H1 (cell line): ENCODE data around the gene KDM1A. TPM values are rescaled to one million over a fixed set of nuclear protein-coding genes. Genes with fewer than 3 reads are reported as not detected.

Experiments used
- CTCF ChIA-PET: fragments of 300-600 bp; sonication (Branson Sonifier 250); formaldehyde crosslinking; loops from one replicate; lab custom pipeline; 2021; ENCODE audit not compliant: partially characterized antibody; lab: Charles Lee
- POLR2A ChIA-PET: fragments of 300-600 bp; sonication (Branson Sonifier 250); formaldehyde crosslinking; loops from one replicate; lab custom pipeline; 2021; ENCODE audit warnings: inconsistent platforms; ENCODE audit not compliant: partially characterized antibody; lab: Charles Lee
- DNase-seq, 2 experiments: peaks; one replicate each; pipeline versions ENCODE4 v3.0.0 to v3.0.0-alpha.2; 2010 to 2022; ENCODE audit warnings: low spot score in 2 of 2, low read depth in 1 of 2, mixed read lengths in 1 of 2
- FAIRE-seq: peaks from 2 replicates; lab custom pipeline; 2011; peaks lifted over from hg19 to GRCh38; lab: Jason Lieb, UNC
- H2AFZ ChIP-seq: 2 replicates; pipeline ENCODE4 v1.8.1; 2012; ENCODE audit warnings: low read length, inconsistent platforms
- H2AK5ac ChIP-seq: 2 replicates; pipeline ENCODE4 v1.6.1; 2013; ENCODE audit warnings: low read depth, low read length
- H2BK120ac ChIP-seq: replicated peaks from 2 replicates; pipeline ENCODE3; 2013; ENCODE audit warnings: low read depth, low read length, inconsistent platforms
- H2BK12ac ChIP-seq: 2 replicates; pipeline ENCODE4 v1.6.1; 2013; ENCODE audit warnings: low read depth, low read length
- H2BK15ac ChIP-seq: 2 replicates; pipeline ENCODE4 v1.6.1; 2013; ENCODE audit warnings: low read length
- H2BK20ac ChIP-seq: 2 replicates; pipeline ENCODE4 v1.6.1; 2013; ENCODE audit warnings: low read length
- H2BK5ac ChIP-seq: 2 replicates; pipeline ENCODE4 v1.6.1; 2013; ENCODE audit warnings: low read depth, low read length
- H3K14ac ChIP-seq: 2 replicates; pipeline ENCODE4 v1.6.1; 2013; ENCODE audit warnings: inconsistent platforms; ENCODE audit not compliant: insufficient read length
- H3K18ac ChIP-seq: 2 replicates; pipeline ENCODE4 v1.6.1; 2013; ENCODE audit warnings: low read length; ENCODE audit errors: extremely low read depth
- H3K23ac ChIP-seq: 2 replicates; pipeline ENCODE4 v1.6.1; 2013; ENCODE audit warnings: inconsistent platforms; ENCODE audit not compliant: insufficient read length
- H3K23me2 ChIP-seq: 2 replicates; pipeline ENCODE4 v1.6.1; 2013; ENCODE audit warnings: low read depth, low read length
- H3K27ac ChIP-seq: 2 replicates; pipeline ENCODE4 v1.6.1; 2011; ENCODE audit warnings: low read depth, low read length, inconsistent platforms
- H3K27me3 ChIP-seq, 4 experiments: replicated peaks in 1 of 4; 1 replicate in 1 of 4; 2 replicates in 3 of 4; pipeline versions ENCODE4 v1.6.1 to v1.8.1; 2011 to 2013; ENCODE audit warnings: low read length in 3 of 4, mild to moderate bottlenecking in 3 of 4, inconsistent platforms in 2 of 4, mixed read lengths in 2 of 4, moderate library complexity in 1 of 4; ENCODE audit not compliant: control insufficient read depth in 3 of 4, insufficient read depth in 3 of 4; ENCODE audit errors: extremely low read depth in 1 of 4
- H3K36me3 ChIP-seq, 4 experiments: 2 replicates each; pipeline versions ENCODE4 v1.6.1 to v1.8.1; 2011 to 2013; ENCODE audit warnings: mild to moderate bottlenecking in 4 of 4, low read length in 3 of 4, moderate library complexity in 2 of 4, control low read depth in 1 of 4, inconsistent platforms in 1 of 4; ENCODE audit not compliant: insufficient read depth in 4 of 4, control insufficient read depth in 2 of 4
- H3K4ac ChIP-seq: replicated peaks from 2 replicates; pipeline ENCODE3; 2013; ENCODE audit warnings: low read length, low read depth, mixed read lengths, inconsistent platforms; ENCODE audit not compliant: insufficient read length
- H3K4me1 ChIP-seq, 4 experiments: replicated peaks in 1 of 4; 1 replicate in 1 of 4; 2 replicates in 3 of 4; pipeline versions ENCODE4 v1.6.1 to v1.8.1; 2011 to 2013; ENCODE audit warnings: low read length in 3 of 4, inconsistent platforms in 2 of 4, mixed read lengths in 1 of 4; ENCODE audit not compliant: insufficient read depth in 4 of 4, control insufficient read depth in 3 of 4
- H3K4me2 ChIP-seq, 2 experiments: 2 replicates each; pipeline versions ENCODE4 v1.6.1 to v1.8.1; 2011 to 2013; ENCODE audit warnings: low read depth in 2 of 2, low read length in 2 of 2, control low read depth in 1 of 2, inconsistent platforms in 1 of 2, mild to moderate bottlenecking in 1 of 2; ENCODE audit not compliant: insufficient read depth in 1 of 2
- H3K4me3 ChIP-seq, 4 experiments: fragments of 200-600, 300-600 bp in 1 of 4; sonication (generic), shearing (Covaris generic), sonication (Bioruptor Twin) in 1 of 4; 2 replicates each; pipeline versions ENCODE4 v1.5.1 to v1.8.1; 2011 to 2016; ENCODE audit warnings: low read length in 4 of 4, low read depth in 3 of 4, control low read depth in 2 of 4, inconsistent platforms in 2 of 4, mild to moderate bottlenecking in 2 of 4, mixed read lengths in 1 of 4, moderate library complexity in 1 of 4; ENCODE audit not compliant: insufficient read depth in 2 of 4; ENCODE audit errors: extremely low read depth in 1 of 4
- H3K56ac ChIP-seq: replicated peaks from 2 replicates; pipeline ENCODE3; 2013; ENCODE audit warnings: low read depth, mild to moderate bottlenecking, mixed read lengths, low read length, inconsistent platforms; ENCODE audit not compliant: insufficient read length
- H3K79me1 ChIP-seq: 2 replicates; pipeline ENCODE4 v1.6.1; 2013; ENCODE audit warnings: low read depth, low read length, control low read depth
- H3K79me2 ChIP-seq, 2 experiments: 2 replicates each; pipeline versions ENCODE4 v1.6.1 to v1.8.1; 2012 to 2013; ENCODE audit warnings: low read length in 2 of 2, mild to moderate bottlenecking in 2 of 2, inconsistent platforms in 1 of 2; ENCODE audit not compliant: insufficient read depth in 2 of 2, control insufficient read depth in 1 of 2
- H3K9ac ChIP-seq, 4 experiments: replicated peaks in 1 of 4; 1 replicate in 1 of 4; 2 replicates in 3 of 4; pipeline versions ENCODE4 v1.6.1 to v1.8.1; 2011 to 2013; ENCODE audit warnings: low read depth in 3 of 4, low read length in 3 of 4, control low read depth in 2 of 4, mild to moderate bottlenecking in 2 of 4, moderate library complexity in 2 of 4, inconsistent platforms in 1 of 4; ENCODE audit errors: extremely low read depth in 1 of 4
- H3K9me3 ChIP-seq, 2 experiments: 2 replicates each; pipeline versions ENCODE4 v1.6.1 to v1.8.1; 2012 to 2013; ENCODE audit warnings: mild to moderate bottlenecking in 2 of 2, moderate library complexity in 2 of 2, control low read depth in 1 of 2, inconsistent platforms in 1 of 2, low read depth in 1 of 2, low read length in 1 of 2, mixed read lengths in 1 of 2; ENCODE audit not compliant: insufficient read depth in 2 of 2
- H4K20me1 ChIP-seq, 2 experiments: replicated peaks in 1 of 2; 2 replicates each; pipeline versions ENCODE3 to v1.8.1; 2011 to 2013; ENCODE audit warnings: inconsistent platforms in 2 of 2, low read length in 2 of 2, mild to moderate bottlenecking in 1 of 2; ENCODE audit not compliant: insufficient read depth in 2 of 2, control insufficient read depth in 1 of 2
- H4K5ac ChIP-seq: 2 replicates; pipeline ENCODE4 v1.6.1; 2013; ENCODE audit warnings: low read length, low read depth, mixed read lengths, inconsistent platforms; ENCODE audit not compliant: insufficient read length
- H4K8ac ChIP-seq: 2 replicates; pipeline ENCODE4 v1.8.0; 2013; ENCODE audit warnings: mild to moderate bottlenecking, moderate library complexity, low read length, inconsistent platforms; ENCODE audit not compliant: insufficient read depth; ENCODE audit errors: extremely low read depth
- H4K91ac ChIP-seq: replicated peaks from 2 replicates; pipeline ENCODE3; 2013; ENCODE audit warnings: low read length, mixed read lengths, inconsistent platforms; ENCODE audit not compliant: insufficient read length
- BRCA1 ChIP-seq: IDR thresholded peaks from 2 replicates; pipeline ENCODE4 v1.6.1; 2012; ENCODE audit warnings: low read depth, low read length, improper control_type of control experiment
- HDAC2 ChIP-seq, 2 experiments: fragments of 300-600 bp in 1 of 2; sonication (generic) in 1 of 2; IDR thresholded peaks; 2 replicates each; pipeline ENCODE4 v1.6.1; 2011 to 2012; ENCODE audit warnings: low read depth in 2 of 2, low read length in 2 of 2, mild to moderate bottlenecking in 2 of 2, moderate library complexity in 2 of 2, borderline replicate concordance in 1 of 2, inconsistent platforms in 1 of 2
- KDM4A ChIP-seq: IDR thresholded peaks from one replicate; pipeline ENCODE4 v1.7.1; 2012; ENCODE audit warnings: low read depth, mild to moderate bottlenecking, moderate library complexity, low read length, inconsistent platforms; ENCODE audit not compliant: severe bottlenecking
- RAD21 ChIP-seq, 2 experiments: IDR thresholded peaks in 1 of 2; conservative IDR thresholded peaks in 1 of 2; 2 replicates each; pipeline ENCODE4 v1.6.1; 2011; ENCODE audit warnings: low read depth in 2 of 2, low read length in 2 of 2, improper control_type of control experiment in 1 of 2, inconsistent platforms in 1 of 2, mild to moderate bottlenecking in 1 of 2, moderate library complexity in 1 of 2
- SUZ12 ChIP-seq: fragments of 200-600 bp; sonication (generic); IDR thresholded peaks from 2 replicates; pipeline ENCODE4 v1.6.1; 2012; ENCODE audit warnings: mild to moderate bottlenecking, inconsistent platforms, low read length, moderate library complexity, mixed read lengths
- TCF12 ChIP-seq: IDR thresholded peaks from 2 replicates; pipeline ENCODE4 v1.6.1; 2011; ENCODE audit warnings: low read depth, mild to moderate bottlenecking, low read length
- WGBS, 2 experiments: shearing (Covaris generic) in 1 of 2; methylation state at CpG; one replicate each; pipeline versions ENCODE4 v1.1.6 to v1.1.7; 2013 to 2015; ENCODE audit warnings: low lambda C conversion rate in 2 of 2, mixed read lengths in 2 of 2, inconsistent platforms in 1 of 2, low coverage in 1 of 2, missing lambda C conversion rate in 1 of 2; ENCODE audit not compliant: insufficient replicate concordance in 2 of 2, insufficient coverage in 1 of 2, insufficient read length in 1 of 2; ENCODE audit errors: extremely low coverage in 1 of 2, missing lambda C conversion rate in 1 of 2; 5-methylcytosine and 5-hydroxymethylcytosine counted together
- polyA plus RNA-seq, 7 experiments: library from polyadenylated mRNA; depleted of rRNA in 3 of 7; stranded (reverse) in 5 of 7; unstranded in 2 of 7; fragments of >200 nt in 5 of 7; fragments of 200-250 nt in 2 of 7; gene quantifications; 1 replicate in 5 of 7; 2 replicates in 1 of 7; 4 replicates in 1 of 7; pipeline versions ENCODE4 v1.2.1 to v1.2.3, GENCODE V29; 2011 to 2013; ENCODE audit warnings: missing spikeins in 2 of 7, mixed read lengths in 2 of 7
- total RNA-seq: library from RNA; stranded (reverse); fragmentation: NEBNext Ultra II Directional; extraction: Animal tissue kit (Norgen Biotek cat#: 25700); gene quantifications from 2 replicates; pipeline ENCODE4 v1.2.1, GENCODE V29; 2021

KDM1A gene
- total and polyA plus RNA-seq, 2 of the 8 experiments (the other 6 are each of a cell fraction or from before 2014, with no cell fraction given): 216 to 275 TPM

DNA sequence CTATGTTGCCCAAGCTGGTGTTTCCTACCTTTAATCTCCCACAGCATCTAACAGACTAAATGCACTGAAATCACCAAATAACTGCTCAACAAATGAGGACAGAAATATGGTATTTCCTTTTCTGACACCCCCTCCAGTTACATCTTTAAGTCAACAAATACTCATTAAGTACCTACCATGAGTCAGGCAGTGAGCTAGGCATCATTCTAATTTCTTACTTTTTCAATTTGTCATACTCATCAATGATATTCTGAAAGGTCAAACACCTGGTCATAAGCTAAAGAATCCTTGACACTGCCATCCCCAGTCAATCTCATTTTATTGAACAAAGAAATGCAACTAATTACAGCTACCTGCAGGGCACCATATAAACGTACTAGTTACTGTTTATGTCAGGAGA is 112.8 kb downstream of the KDM1A start:
- WGBS, 2 experiments: 93% methylated on average over 1 of the region's 1 CpG; no CpG with 5 or more reads in 1 of the 2 experiments
- H4K5ac ChIP-seq: no peak overlapping the region
- POLR2A ChIA-PET: no interaction called here
- no peak overlapping the region for H2AK5ac ChIP-seq
- no peak overlapping the region for H3K56ac ChIP-seq
- H3K4me3 ChIP-seq: no peak overlapping the region
- no peak for DNase-seq
- TF ChIP-seq SUZ12 (no peak), RAD21 (IDR thresholded peaks at IDR 0.05 in 1 of 2, conservative IDR thresholded peaks at IDR 0.05 in 1 of 2; ENCODE audit: low read depth in 2 of 2, low read length in 2 of 2) (no peak), TCF12 (no peak), HDAC2 (IDR thresholded peaks at IDR 0.05; ENCODE audit: borderline replicate concordance in 1 of 2, low read depth in 2 of 2, low read length in 2 of 2) (no peak), KDM4A (no peak), BRCA1 (no peak)
- H3K14ac ChIP-seq: no peak overlapping the region
- peaks cover 4 to 6% of the 10 kb centered on the region in 2 experiments for H4K20me1 ChIP-seq
- no peaks in the 10 kb centered on the region for H3K9me3 ChIP-seq
- no peak overlapping the region for H3K23ac ChIP-seq
- no peaks in the 10 kb centered on the region for H3K36me3 ChIP-seq
- H3K23me2 ChIP-seq: no peaks in the 10 kb centered on the region; the same call in 1 of the 2 replicates
- H3K4me1 ChIP-seq: peaks cover 0 to 4% (median 2%) of the 10 kb centered on the region in 4 experiments; a peak in 2 of 7 replicates
- FAIRE-seq: no peak
- no peak overlapping the region for H2AFZ ChIP-seq
- CTCF ChIA-PET: interaction anchor here (0.6 to 1.8 kb wide), 7 partner anchors 8 to 61 kb away, joined by 3 to 7 read pairs (median 3); no protein-coding TSS in a partner anchor
- H2BK5ac ChIP-seq: no peak overlapping the region
- peaks cover 0 to 85% of the 10 kb centered on the region in 2 experiments; a peak in 3 of 4 replicates for H3K79me2 ChIP-seq
- no peak overlapping the region for H3K4me2 ChIP-seq
- no peak overlapping the region for H2BK12ac ChIP-seq
- H2BK15ac ChIP-seq: no peak overlapping the region
- H3K79me1 ChIP-seq: peaks cover 2% of the 10 kb centered on the region
- H2BK20ac ChIP-seq: no peak overlapping the region
- H4K8ac ChIP-seq: no peak overlapping the region
- H3K27ac ChIP-seq: no peak overlapping the region
- no peak overlapping the region for H3K4ac ChIP-seq
- H3K9ac ChIP-seq: no peak overlapping the region
- no peak overlapping the region for H3K18ac ChIP-seq
- no peaks in the 10 kb centered on the region for H3K27me3 ChIP-seq
- no peak overlapping the region for H2BK120ac ChIP-seq
- no peak overlapping the region for H4K91ac ChIP-seq
